Purkinje cell (primary cell): ENCODE results near the gene KRTAP22-2. TPM values are rescaled to one million over a fixed set of nuclear protein-coding genes. Genes with fewer than 3 reads are reported as not detected.

Experiments
- polyA plus RNA-seq: library from polyadenylated mRNA; unstranded; fragments of >200 nt; fragmentation: Nextera tagmentation; gene quantifications from 2 replicates; pipeline ENCODE4 v1.2.1, GENCODE V29; 2014

The KRTAP22-2 gene
- not detected in 2 replicates for polyA plus RNA-seq

DNA sequence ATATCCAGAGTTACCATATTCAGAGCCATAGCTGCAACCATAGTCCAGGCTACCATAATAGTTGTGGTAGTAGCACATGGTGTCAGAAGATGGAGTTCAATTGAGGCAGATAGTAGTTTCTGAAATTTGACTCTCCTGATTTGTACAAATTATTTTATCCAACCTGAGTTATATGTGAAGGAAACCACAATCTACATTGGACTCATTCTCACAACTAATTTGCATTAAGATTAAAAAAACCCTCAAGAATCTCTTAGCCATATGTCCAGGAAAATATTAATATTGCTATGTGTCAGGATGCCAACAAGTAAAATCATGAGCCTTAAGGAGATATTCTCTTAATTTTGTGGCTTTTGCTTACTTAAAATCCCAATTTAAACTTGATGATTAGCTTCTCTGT is at the start of gene KRTAP22-2:
TSS of gene KRTAP22-2 (minus strand) at position 101 of the 400 bp plus-strand sequence.

DNA sequence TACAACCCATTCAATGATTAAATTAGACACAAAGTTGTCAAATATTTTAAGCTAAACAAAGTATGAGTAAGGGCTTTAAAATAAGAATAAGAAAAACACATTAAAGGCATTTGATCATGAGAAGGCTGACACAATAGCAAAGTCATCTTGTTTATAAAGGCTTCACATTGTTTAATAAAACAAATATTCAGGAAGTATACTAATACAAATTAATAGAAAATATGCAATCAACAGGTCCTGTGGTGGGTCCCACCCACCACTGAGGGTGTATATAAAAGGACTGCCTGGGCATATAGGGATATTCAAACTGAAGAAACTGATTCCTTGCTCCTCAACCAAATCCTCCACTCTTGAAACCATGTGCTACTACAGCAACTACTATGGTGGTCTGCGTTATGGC is 44.7 kb upstream of the KRTAP22-2 start, which contains the start of gene KRTAP20-2:
TSS of gene KRTAP20-2 (plus strand) at position 301 of the 400 bp plus-strand sequence. CDS start at position 359, 58 bp downstream.

DNA sequence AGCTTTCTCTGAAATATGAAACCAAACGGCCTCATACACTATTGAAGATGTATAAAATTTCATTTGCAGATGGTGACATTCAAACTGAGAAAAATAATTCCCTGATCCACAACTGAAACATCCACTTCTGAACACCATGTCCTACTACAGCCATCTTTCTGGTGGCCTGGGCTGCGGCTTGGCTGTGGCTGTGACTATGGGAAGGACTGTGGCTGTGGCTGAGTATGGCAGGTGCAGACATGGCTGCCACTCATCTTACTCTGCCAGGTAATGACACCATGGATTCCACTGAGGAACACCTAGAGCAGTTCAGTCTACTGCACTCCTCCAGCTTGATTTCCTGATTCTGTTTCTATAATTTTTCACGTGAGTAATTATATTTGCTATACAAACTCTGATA is 30.3 kb upstream of the KRTAP22-2 start, which contains the start of gene KRTAP20-4:
TSS of gene KRTAP20-4 (plus strand) at position 106 of the 400 bp plus-strand sequence.

DNA sequence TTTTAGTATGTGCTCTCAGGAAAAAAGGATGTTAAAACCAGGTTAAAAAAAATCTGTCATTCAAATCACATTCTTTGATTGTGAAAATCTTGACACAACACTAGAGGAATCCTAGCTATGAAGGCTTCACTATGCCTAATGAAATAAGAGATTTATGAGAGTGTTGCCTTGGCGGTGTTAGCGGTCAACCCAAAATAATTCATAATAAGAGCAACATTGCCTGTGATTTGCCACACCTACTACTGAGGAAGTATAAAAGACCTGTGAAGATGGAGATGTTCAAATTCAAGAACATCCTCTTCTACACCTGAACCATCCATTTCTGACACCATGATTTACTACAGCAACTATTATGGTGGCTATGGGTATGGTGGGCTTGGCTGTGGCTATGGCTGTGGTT is 25.9 kb upstream of the KRTAP22-2 start, which contains the start of gene KRTAP20-1:
TSS of gene KRTAP20-1 (plus strand) at position 301 of the 400 bp plus-strand sequence. CDS start at position 331, 30 bp downstream.

DNA sequence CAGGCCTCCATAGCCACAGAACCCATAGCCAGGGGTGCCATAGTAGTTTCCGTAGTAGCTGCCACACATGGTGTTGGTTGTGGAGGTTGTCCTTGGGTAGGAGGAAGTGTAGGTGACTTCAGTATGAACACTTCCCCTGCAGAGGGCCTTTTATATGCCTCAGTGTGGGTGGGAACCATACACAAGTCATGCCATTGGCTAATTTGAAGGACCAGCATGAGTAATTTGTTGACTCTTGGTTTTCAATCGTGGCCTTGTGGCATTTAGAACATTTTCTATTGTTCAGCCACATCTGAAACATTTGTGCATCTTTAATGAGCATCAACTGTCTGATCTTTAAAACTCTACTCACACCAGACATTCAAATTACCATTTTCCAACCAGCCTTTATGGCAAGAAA is 23.6 kb upstream of the KRTAP22-2 start, which contains the start of gene KRTAP6-1:
TSS of gene KRTAP6-1 (minus strand) at position 95 of the 400 bp plus-strand sequence. CDS start at position 69, 26 bp downstream.

DNA sequence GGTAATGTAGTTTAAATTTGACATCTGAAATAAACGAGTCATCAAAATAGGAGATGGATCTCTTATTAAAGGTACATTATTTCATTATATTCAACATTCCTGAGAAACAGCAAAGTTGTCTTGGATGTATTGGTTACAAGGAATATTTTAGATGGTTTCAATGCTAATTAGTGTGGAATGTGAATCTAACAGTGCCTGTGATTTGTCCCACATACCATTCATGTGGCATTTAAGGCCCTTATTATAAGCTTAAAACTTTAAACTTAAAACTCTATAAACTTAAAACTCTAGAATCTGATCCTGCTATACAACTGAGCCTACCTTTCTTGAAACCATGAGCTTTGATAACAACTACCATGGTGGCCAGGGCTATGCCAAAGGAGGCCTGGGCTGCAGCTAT is 10.6 kb upstream of the KRTAP22-2 start, which contains the start of gene KRTAP22-1:
TSS of gene KRTAP22-1 (plus strand) at position 301 of the 400 bp plus-strand sequence.

DNA sequence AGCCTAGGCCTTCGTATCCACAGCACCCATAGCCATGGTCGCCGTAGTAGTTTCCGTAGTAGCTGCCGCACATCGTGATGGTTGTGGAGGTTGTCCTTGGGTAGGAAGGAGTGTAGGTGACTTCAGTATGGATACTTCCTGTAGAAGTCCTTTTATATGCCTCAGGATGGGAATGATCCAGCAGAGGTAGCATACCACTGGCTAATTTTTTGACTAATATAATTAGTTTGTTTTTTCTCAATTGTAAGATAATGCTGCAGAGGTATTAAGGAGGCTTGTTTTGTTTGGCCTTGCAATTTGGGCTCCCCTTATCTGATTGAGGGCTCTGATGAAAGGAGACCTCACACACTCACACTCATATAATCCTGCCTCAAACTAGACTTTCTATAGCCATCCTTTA is 8.6 kb upstream of the KRTAP22-2 start, which contains the start of gene KRTAP6-2:
TSS of gene KRTAP6-2 (minus strand) at position 101 of the 400 bp plus-strand sequence. CDS start at position 73, 28 bp downstream.

DNA sequence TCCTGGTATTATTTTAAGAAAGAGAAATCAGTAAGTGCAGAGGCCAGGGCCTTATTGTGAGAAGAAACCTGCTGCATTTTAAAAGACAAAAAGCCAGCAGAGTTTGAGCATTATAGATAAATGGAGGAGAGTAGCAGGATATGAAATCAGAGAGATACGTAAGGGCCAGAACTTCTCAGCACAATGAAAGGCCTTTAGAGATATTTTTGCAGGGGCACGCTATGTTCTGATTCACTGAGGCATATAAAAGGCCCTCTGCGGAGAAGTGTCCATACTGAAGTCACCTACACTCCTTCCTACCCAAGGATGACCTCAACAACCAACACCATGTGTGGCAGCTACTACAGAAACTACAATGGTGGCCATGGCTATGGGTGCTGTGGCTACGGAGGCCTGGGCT is 1.9 kb upstream of the KRTAP22-2 start, which contains the start of gene KRTAP6-3:
TSS of gene KRTAP6-3 (plus strand) at position 301 of the 400 bp plus-strand sequence. CDS start at position 307, 6 bp downstream.

DNA sequence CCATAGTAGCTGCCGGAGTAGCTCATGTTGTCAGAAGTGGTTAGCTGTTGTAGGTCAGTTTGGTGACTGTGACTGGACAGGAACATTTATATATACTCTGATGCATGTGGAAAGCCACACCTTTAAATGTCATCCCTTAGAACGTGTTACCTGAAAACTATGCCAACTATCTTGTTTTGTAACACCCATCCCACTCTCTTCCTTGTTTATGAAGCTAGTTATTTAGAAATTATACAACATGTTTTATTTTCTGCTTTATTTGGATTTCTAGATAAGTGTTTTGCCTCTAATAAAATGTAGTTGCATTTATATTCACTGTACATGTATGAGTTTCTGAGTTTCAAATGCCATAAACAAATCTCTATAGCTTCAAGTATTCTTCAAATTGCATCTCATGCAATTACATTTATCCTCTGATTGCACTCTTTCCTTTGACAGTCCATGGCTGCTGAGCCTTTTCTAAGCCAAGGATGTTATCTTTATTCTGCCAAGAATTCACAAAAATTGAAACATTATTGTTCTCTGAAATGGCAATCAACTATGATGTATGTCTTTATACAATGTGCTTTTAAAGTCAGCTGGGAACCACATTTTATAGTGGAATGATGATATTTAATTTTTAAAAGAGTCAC is 28.8 kb downstream of the KRTAP22-2 start, which contains the start of gene KRTAP19-7:
TSS of gene KRTAP19-7 (minus strand) at position 51 of the 632 bp plus-strand sequence. CDS start at position 26, 25 bp downstream.

DNA sequence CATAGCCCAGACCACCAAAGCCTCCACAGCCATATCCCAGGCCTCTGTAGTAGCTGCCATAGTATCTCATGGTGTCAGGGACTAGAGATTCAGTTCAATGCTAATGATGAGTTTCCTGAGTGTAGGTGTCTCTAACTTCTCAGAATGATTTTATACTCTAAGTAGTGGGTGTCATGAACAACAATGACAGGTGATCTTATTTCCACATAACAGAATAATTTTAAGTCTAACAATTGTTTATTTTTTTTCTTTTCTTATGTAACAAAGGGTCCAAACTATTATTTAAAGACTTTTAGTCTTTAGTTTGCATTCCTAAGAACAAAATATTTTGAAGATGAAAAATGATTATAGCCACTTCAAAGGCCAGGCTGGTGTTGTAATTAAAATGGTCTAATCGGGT is 48.4 kb downstream of the KRTAP22-2 start, which contains the start of gene KRTAP19-6:
TSS of gene KRTAP19-6 (minus strand) at position 101 of the 400 bp plus-strand sequence. CDS start at position 70, 31 bp downstream.

Other genes starting within 250 kb of the KRTAP22-2 start
- not detected in 2 replicates for gene KRTAP23-1, start 241.8 kb downstream of the KRTAP22-2 start, polyA plus RNA-seq
- not detected in 2 replicates for gene KRTAP13-2, start 218.1 kb downstream of the KRTAP22-2 start, polyA plus RNA-seq
- not detected in 2 replicates for gene KRTAP13-1, start 194.4 kb downstream of the KRTAP22-2 start, polyA plus RNA-seq
- gene KRTAP13-3, start 164.5 kb downstream of the KRTAP22-2 start, polyA plus RNA-seq = not detected in 2 replicates
- gene KRTAP13-4, start 160.2 kb downstream of the KRTAP22-2 start, polyA plus RNA-seq = not detected in 2 replicates
- not detected in 2 replicates for gene KRTAP15-1, start 150.1 kb downstream of the KRTAP22-2 start, polyA plus RNA-seq
- gene KRTAP19-1, start 110.0 kb downstream of the KRTAP22-2 start, polyA plus RNA-seq = not detected in 2 replicates
- not detected in 2 replicates for gene KRTAP19-2, start 103.0 kb downstream of the KRTAP22-2 start, polyA plus RNA-seq
- not detected in 2 replicates for gene KRTAP19-3, start 98.4 kb downstream of the KRTAP22-2 start, polyA plus RNA-seq
- gene KRTAP19-4, start 93.2 kb downstream of the KRTAP22-2 start, polyA plus RNA-seq = not detected in 2 replicates
- gene KRTAP19-5, start 88.3 kb downstream of the KRTAP22-2 start, polyA plus RNA-seq = not detected in 2 replicates
- not detected in 2 replicates for gene KRTAP19-6, start 48.5 kb downstream of the KRTAP22-2 start, polyA plus RNA-seq
- gene KRTAP19-7, start 29.1 kb downstream of the KRTAP22-2 start, polyA plus RNA-seq = not detected in 2 replicates
- not detected in 2 replicates for gene KRTAP6-3, start 2.0 kb upstream of the KRTAP22-2 start, polyA plus RNA-seq
- gene KRTAP6-2, start 8.5 kb upstream of the KRTAP22-2 start, polyA plus RNA-seq = not detected in 2 replicates
- not detected in 2 replicates for gene KRTAP22-1, start 10.7 kb upstream of the KRTAP22-2 start, polyA plus RNA-seq
- gene KRTAP6-1, start 23.5 kb upstream of the KRTAP22-2 start, polyA plus RNA-seq = not detected in 2 replicates
- not detected in 2 replicates for gene KRTAP20-1, start 26.0 kb upstream of the KRTAP22-2 start, polyA plus RNA-seq
- gene KRTAP20-4, start 30.2 kb upstream of the KRTAP22-2 start, polyA plus RNA-seq = not detected in 2 replicates
- gene KRTAP20-2, start 44.8 kb upstream of the KRTAP22-2 start, polyA plus RNA-seq = not detected in 2 replicates
- gene KRTAP20-3, start 52.5 kb upstream of the KRTAP22-2 start, polyA plus RNA-seq = not detected in 2 replicates
- gene KRTAP21-3, start 128.4 kb upstream of the KRTAP22-2 start, polyA plus RNA-seq = not detected in 2 replicates
- not detected in 2 replicates for gene KRTAP21-2, start 156.9 kb upstream of the KRTAP22-2 start, polyA plus RNA-seq
- gene KRTAP21-1, start 165.0 kb upstream of the KRTAP22-2 start, polyA plus RNA-seq = not detected in 2 replicates
- gene KRTAP8-1, start 222.9 kb upstream of the KRTAP22-2 start, polyA plus RNA-seq = not detected in 2 replicates
- gene KRTAP7-1, start 239.4 kb upstream of the KRTAP22-2 start, polyA plus RNA-seq = not detected in 2 replicates